H1 (cell line): ENCODE measurements around the gene RSAD1. TPM values are rescaled to one million over a fixed set of nuclear protein-coding genes. Genes with fewer than 3 reads are reported as not detected.

Experiments used
- CTCF ChIA-PET: fragments of 300-600 bp; sonication (Branson Sonifier 250); formaldehyde crosslinking; loops from one replicate; lab custom pipeline; 2021; ENCODE audit not compliant: partially characterized antibody; lab: Charles Lee
- POLR2A ChIA-PET: fragments of 300-600 bp; sonication (Branson Sonifier 250); formaldehyde crosslinking; loops from one replicate; lab custom pipeline; 2021; ENCODE audit warnings: inconsistent platforms; ENCODE audit not compliant: partially characterized antibody; lab: Charles Lee
- DNase-seq, 2 experiments: peaks; one replicate each; pipeline versions ENCODE4 v3.0.0 to v3.0.0-alpha.2; 2010 to 2022; ENCODE audit warnings: low spot score in 2 of 2, low read depth in 1 of 2, mixed read lengths in 1 of 2
- FAIRE-seq: peaks from 2 replicates; lab custom pipeline; 2011; peaks lifted over from hg19 to GRCh38; lab: Jason Lieb, UNC
- H2AFZ ChIP-seq: 2 replicates; pipeline ENCODE4 v1.8.1; 2012; ENCODE audit warnings: low read length, inconsistent platforms
- H2AK5ac ChIP-seq: 2 replicates; pipeline ENCODE4 v1.6.1; 2013; ENCODE audit warnings: low read depth, low read length
- H2BK120ac ChIP-seq: replicated peaks from 2 replicates; pipeline ENCODE3; 2013; ENCODE audit warnings: low read depth, low read length, inconsistent platforms
- H2BK12ac ChIP-seq: 2 replicates; pipeline ENCODE4 v1.6.1; 2013; ENCODE audit warnings: low read depth, low read length
- H2BK15ac ChIP-seq: 2 replicates; pipeline ENCODE4 v1.6.1; 2013; ENCODE audit warnings: low read length
- H2BK20ac ChIP-seq: 2 replicates; pipeline ENCODE4 v1.6.1; 2013; ENCODE audit warnings: low read length
- H2BK5ac ChIP-seq: 2 replicates; pipeline ENCODE4 v1.6.1; 2013; ENCODE audit warnings: low read depth, low read length
- H3K14ac ChIP-seq: 2 replicates; pipeline ENCODE4 v1.6.1; 2013; ENCODE audit warnings: inconsistent platforms; ENCODE audit not compliant: insufficient read length
- H3K18ac ChIP-seq: 2 replicates; pipeline ENCODE4 v1.6.1; 2013; ENCODE audit warnings: low read length; ENCODE audit errors: extremely low read depth
- H3K23ac ChIP-seq: 2 replicates; pipeline ENCODE4 v1.6.1; 2013; ENCODE audit warnings: inconsistent platforms; ENCODE audit not compliant: insufficient read length
- H3K23me2 ChIP-seq: 2 replicates; pipeline ENCODE4 v1.6.1; 2013; ENCODE audit warnings: low read depth, low read length
- H3K27ac ChIP-seq: 2 replicates; pipeline ENCODE4 v1.6.1; 2011; ENCODE audit warnings: low read depth, low read length, inconsistent platforms
- H3K27me3 ChIP-seq, 4 experiments: replicated peaks in 1 of 4; 1 replicate in 1 of 4; 2 replicates in 3 of 4; pipeline versions ENCODE4 v1.6.1 to v1.8.1; 2011 to 2013; ENCODE audit warnings: low read length in 3 of 4, mild to moderate bottlenecking in 3 of 4, inconsistent platforms in 2 of 4, mixed read lengths in 2 of 4, moderate library complexity in 1 of 4; ENCODE audit not compliant: control insufficient read depth in 3 of 4, insufficient read depth in 3 of 4; ENCODE audit errors: extremely low read depth in 1 of 4
- H3K36me3 ChIP-seq, 4 experiments: 2 replicates each; pipeline versions ENCODE4 v1.6.1 to v1.8.1; 2011 to 2013; ENCODE audit warnings: mild to moderate bottlenecking in 4 of 4, low read length in 3 of 4, moderate library complexity in 2 of 4, control low read depth in 1 of 4, inconsistent platforms in 1 of 4; ENCODE audit not compliant: insufficient read depth in 4 of 4, control insufficient read depth in 2 of 4
- H3K4ac ChIP-seq: replicated peaks from 2 replicates; pipeline ENCODE3; 2013; ENCODE audit warnings: low read length, low read depth, mixed read lengths, inconsistent platforms; ENCODE audit not compliant: insufficient read length
- H3K4me1 ChIP-seq, 4 experiments: replicated peaks in 1 of 4; 1 replicate in 1 of 4; 2 replicates in 3 of 4; pipeline versions ENCODE4 v1.6.1 to v1.8.1; 2011 to 2013; ENCODE audit warnings: low read length in 3 of 4, inconsistent platforms in 2 of 4, mixed read lengths in 1 of 4; ENCODE audit not compliant: insufficient read depth in 4 of 4, control insufficient read depth in 3 of 4
- H3K4me2 ChIP-seq, 2 experiments: 2 replicates each; pipeline versions ENCODE4 v1.6.1 to v1.8.1; 2011 to 2013; ENCODE audit warnings: low read depth in 2 of 2, low read length in 2 of 2, control low read depth in 1 of 2, inconsistent platforms in 1 of 2, mild to moderate bottlenecking in 1 of 2; ENCODE audit not compliant: insufficient read depth in 1 of 2
- H3K4me3 ChIP-seq, 4 experiments: fragments of 200-600, 300-600 bp in 1 of 4; sonication (generic), shearing (Covaris generic), sonication (Bioruptor Twin) in 1 of 4; 2 replicates each; pipeline versions ENCODE4 v1.5.1 to v1.8.1; 2011 to 2016; ENCODE audit warnings: low read length in 4 of 4, low read depth in 3 of 4, control low read depth in 2 of 4, inconsistent platforms in 2 of 4, mild to moderate bottlenecking in 2 of 4, mixed read lengths in 1 of 4, moderate library complexity in 1 of 4; ENCODE audit not compliant: insufficient read depth in 2 of 4; ENCODE audit errors: extremely low read depth in 1 of 4
- H3K56ac ChIP-seq: replicated peaks from 2 replicates; pipeline ENCODE3; 2013; ENCODE audit warnings: low read depth, mild to moderate bottlenecking, mixed read lengths, low read length, inconsistent platforms; ENCODE audit not compliant: insufficient read length
- H3K79me1 ChIP-seq: 2 replicates; pipeline ENCODE4 v1.6.1; 2013; ENCODE audit warnings: low read depth, low read length, control low read depth
- H3K79me2 ChIP-seq, 2 experiments: 2 replicates each; pipeline versions ENCODE4 v1.6.1 to v1.8.1; 2012 to 2013; ENCODE audit warnings: low read length in 2 of 2, mild to moderate bottlenecking in 2 of 2, inconsistent platforms in 1 of 2; ENCODE audit not compliant: insufficient read depth in 2 of 2, control insufficient read depth in 1 of 2
- H3K9ac ChIP-seq, 4 experiments: replicated peaks in 1 of 4; 1 replicate in 1 of 4; 2 replicates in 3 of 4; pipeline versions ENCODE4 v1.6.1 to v1.8.1; 2011 to 2013; ENCODE audit warnings: low read depth in 3 of 4, low read length in 3 of 4, control low read depth in 2 of 4, mild to moderate bottlenecking in 2 of 4, moderate library complexity in 2 of 4, inconsistent platforms in 1 of 4; ENCODE audit errors: extremely low read depth in 1 of 4
- H3K9me3 ChIP-seq, 2 experiments: 2 replicates each; pipeline versions ENCODE4 v1.6.1 to v1.8.1; 2012 to 2013; ENCODE audit warnings: mild to moderate bottlenecking in 2 of 2, moderate library complexity in 2 of 2, control low read depth in 1 of 2, inconsistent platforms in 1 of 2, low read depth in 1 of 2, low read length in 1 of 2, mixed read lengths in 1 of 2; ENCODE audit not compliant: insufficient read depth in 2 of 2
- H4K20me1 ChIP-seq, 2 experiments: replicated peaks in 1 of 2; 2 replicates each; pipeline versions ENCODE3 to v1.8.1; 2011 to 2013; ENCODE audit warnings: inconsistent platforms in 2 of 2, low read length in 2 of 2, mild to moderate bottlenecking in 1 of 2; ENCODE audit not compliant: insufficient read depth in 2 of 2, control insufficient read depth in 1 of 2
- H4K5ac ChIP-seq: 2 replicates; pipeline ENCODE4 v1.6.1; 2013; ENCODE audit warnings: low read length, low read depth, mixed read lengths, inconsistent platforms; ENCODE audit not compliant: insufficient read length
- H4K8ac ChIP-seq: 2 replicates; pipeline ENCODE4 v1.8.0; 2013; ENCODE audit warnings: mild to moderate bottlenecking, moderate library complexity, low read length, inconsistent platforms; ENCODE audit not compliant: insufficient read depth; ENCODE audit errors: extremely low read depth
- H4K91ac ChIP-seq: replicated peaks from 2 replicates; pipeline ENCODE3; 2013; ENCODE audit warnings: low read length, mixed read lengths, inconsistent platforms; ENCODE audit not compliant: insufficient read length
- EGR1 ChIP-seq: IDR thresholded peaks from 2 replicates; pipeline ENCODE4 v1.6.1; 2011; ENCODE audit warnings: low read depth, low read length, borderline replicate concordance
- FOSL1 ChIP-seq: IDR thresholded peaks from 2 replicates; pipeline ENCODE4 v1.6.1; 2011; ENCODE audit warnings: mild to moderate bottlenecking, low read depth, low read length, moderate library complexity; ENCODE audit not compliant: insufficient read depth
- GTF2F1 ChIP-seq: IDR thresholded peaks from 2 replicates; pipeline ENCODE4 v1.6.1; 2012; ENCODE audit warnings: low read depth, low read length, improper control_type of control experiment, borderline replicate concordance
- KDM4A ChIP-seq: IDR thresholded peaks from one replicate; pipeline ENCODE4 v1.7.1; 2012; ENCODE audit warnings: low read depth, mild to moderate bottlenecking, moderate library complexity, low read length, inconsistent platforms; ENCODE audit not compliant: severe bottlenecking
- RAD21 ChIP-seq, 2 experiments: IDR thresholded peaks in 1 of 2; conservative IDR thresholded peaks in 1 of 2; 2 replicates each; pipeline ENCODE4 v1.6.1; 2011; ENCODE audit warnings: low read depth in 2 of 2, low read length in 2 of 2, improper control_type of control experiment in 1 of 2, inconsistent platforms in 1 of 2, mild to moderate bottlenecking in 1 of 2, moderate library complexity in 1 of 2
- RNF2 ChIP-seq: fragments of 200-900, 300-1000 bp; sonication (generic); IDR thresholded peaks from 2 replicates; pipeline ENCODE4 v1.7.1; 2016; ENCODE audit warnings: borderline replicate concordance, low read depth, mild to moderate bottlenecking, antibody characterized with exemption, low read length; ENCODE audit not compliant: poor library complexity, severe bottlenecking; ENCODE audit errors: missing control alignments
- SAP30 ChIP-seq: fragments of 300-600 bp; sonication (generic); IDR thresholded peaks from 2 replicates; pipeline ENCODE4 v1.7.1; 2012; ENCODE audit warnings: low read length, moderate library complexity, mild to moderate bottlenecking, inconsistent platforms; ENCODE audit not compliant: insufficient read depth, insufficient replicate concordance
- TBP ChIP-seq: IDR thresholded peaks from 2 replicates; pipeline ENCODE4 v1.6.1; 2011; ENCODE audit warnings: low read depth, low read length, improper control_type of control experiment
- YY1 ChIP-seq: IDR thresholded peaks from 2 replicates; pipeline ENCODE4 v1.6.1; 2011; ENCODE audit warnings: low read depth, mild to moderate bottlenecking, low read length
- WGBS, 2 experiments: shearing (Covaris generic) in 1 of 2; methylation state at CpG; one replicate each; pipeline versions ENCODE4 v1.1.6 to v1.1.7; 2013 to 2015; ENCODE audit warnings: low lambda C conversion rate in 2 of 2, mixed read lengths in 2 of 2, inconsistent platforms in 1 of 2, low coverage in 1 of 2, missing lambda C conversion rate in 1 of 2; ENCODE audit not compliant: insufficient replicate concordance in 2 of 2, insufficient coverage in 1 of 2, insufficient read length in 1 of 2; ENCODE audit errors: extremely low coverage in 1 of 2, missing lambda C conversion rate in 1 of 2; 5-methylcytosine and 5-hydroxymethylcytosine counted together
- polyA plus RNA-seq, 7 experiments: library from polyadenylated mRNA; depleted of rRNA in 3 of 7; stranded (reverse) in 5 of 7; unstranded in 2 of 7; fragments of >200 nt in 5 of 7; fragments of 200-250 nt in 2 of 7; gene quantifications; 1 replicate in 5 of 7; 2 replicates in 1 of 7; 4 replicates in 1 of 7; pipeline versions ENCODE4 v1.2.1 to v1.2.3, GENCODE V29; 2011 to 2013; ENCODE audit warnings: missing spikeins in 2 of 7, mixed read lengths in 2 of 7
- total RNA-seq: library from RNA; stranded (reverse); fragmentation: NEBNext Ultra II Directional; extraction: Animal tissue kit (Norgen Biotek cat#: 25700); gene quantifications from 2 replicates; pipeline ENCODE4 v1.2.1, GENCODE V29; 2021

RSAD1 gene
- total and polyA plus RNA-seq, 2 of the 8 experiments (the other 6 are each of a cell fraction or from before 2014, with no cell fraction given), result 17.9 to 33.5 TPM

GRCh38 chr17:50476545-50477315 lies 1.9 kb upstream of the RSAD1 start:
- no peak overlapping the region for H3K4ac ChIP-seq
- 0 out of 4 replicates have a peak overlapping the region, but pooled peaks of 1 of the 2 experiments have one; percentile 37 for H3K4me2 ChIP-seq
- no peak overlapping the region for H4K5ac ChIP-seq
- no peak overlapping the region for H3K27ac ChIP-seq
- H2BK120ac ChIP-seq, result no peak overlapping the region
- peaks cover 0 to 4% (median under 1%) of the 10 kb centered on the region in 4 experiments; a peak in 3 of 7 replicates for H3K27me3 ChIP-seq
- FAIRE-seq, result no peak
- no peak overlapping the region for H2AFZ ChIP-seq
- H3K79me1 ChIP-seq, result no peaks in the 10 kb centered on the region
- H3K9me3 ChIP-seq, result no peaks in the 10 kb centered on the region
- ChIA-PET POLR2A (interaction anchor here (0.5 to 1.1 kb wide), 4 partner anchors 9 to 142 kb away, joined by 3 to 4 read pairs (median 3); no protein-coding TSS in a partner anchor), CTCF (interaction anchor here (0.6 to 1.4 kb wide), 8 partner anchors 37 to 154 kb away, joined by 3 to 5 read pairs (median 4); no protein-coding TSS in a partner anchor)
- no peaks in the 10 kb centered on the region for H3K36me3 ChIP-seq
- no peak for DNase-seq
- no peak overlapping the region for H2AK5ac ChIP-seq
- WGBS, 2 experiments, result 90% methylated on average over 18 of the region's 18 CpGs; no CpG with 5 or more reads in 1 of the 2 experiments
- no peak overlapping the region for H3K4me3 ChIP-seq
- H4K8ac ChIP-seq, result peak overlapping the region; percentile 35; the same call in 1 of the 2 replicates
- H2BK5ac ChIP-seq, result no peak overlapping the region
- peak overlapping the region; percentile 0 for H4K91ac ChIP-seq
- no peak overlapping the region for H3K23ac ChIP-seq
- no peak overlapping the region for H2BK12ac ChIP-seq
- peaks cover 0 to 3% of the 10 kb centered on the region in 2 experiments; a peak in 1 of 4 replicates for H3K79me2 ChIP-seq
- no peak overlapping the region for H3K9ac ChIP-seq
- no peak overlapping the region for H3K14ac ChIP-seq
- no peak overlapping the region; the same call in 1 of the 2 replicates for H2BK15ac ChIP-seq
- peaks cover 0 to 2% of the 10 kb centered on the region in 2 experiments for H4K20me1 ChIP-seq
- H3K4me1 ChIP-seq, result peaks cover 0 to 8% (median 6%) of the 10 kb centered on the region in 4 experiments; a peak in 6 of 7 replicates
- H2BK20ac ChIP-seq, result no peak overlapping the region
- H3K18ac ChIP-seq, result no peak overlapping the region
- H3K56ac ChIP-seq, result no peak overlapping the region
- peaks cover 8% of the 10 kb centered on the region for H3K23me2 ChIP-seq
- TF ChIP-seq EGR1 (no peak), TBP (no peak), FOSL1 (no peak), KDM4A (no peak), SAP30 (no peak), RNF2 (no peak), RAD21 (IDR thresholded peaks at IDR 0.05 in 1 of 2, conservative IDR thresholded peaks at IDR 0.05 in 1 of 2; ENCODE audit: low read depth in 2 of 2, low read length in 2 of 2) (no peak), YY1 (no peak), GTF2F1 (no peak)
